Breast epithelium (tissue), 4 donors: ENCODE results near the gene DLX2. TPM values are rescaled to one million over a fixed set of nuclear protein-coding genes. Genes with fewer than 3 reads are reported as not detected.

ENCODE experiments used
- DNase-seq, 2 donors: peaks; one replicate each; pipeline ENCODE4 v3.0.0-alpha.2; 2019; ENCODE audit warnings: low spot score in 2 of 2
- H3K27ac ChIP-seq, 2 donors: fragments of 200-600 bp; sonication (generic) in 1 of 2; one replicate each; pipeline ENCODE4 v1.5.1; 2016 to 2019; ENCODE audit warnings: mild to moderate bottlenecking in 1 of 2
- H3K27me3 ChIP-seq, 2 donors: fragments of 200-600 bp; sonication (generic) in 1 of 2; one replicate each; pipeline versions ENCODE4 v1.5.1 to v1.6.0; 2017 to 2019; ENCODE audit warnings: control low read depth in 1 of 2, mild to moderate bottlenecking in 1 of 2
- H3K36me3 ChIP-seq: fragments of 200-600 bp; one replicate; pipeline ENCODE4 v1.5.1; 2019
- H3K4me1 ChIP-seq, 2 donors: fragments of 200-600 bp; sonication (generic); one replicate each; pipeline ENCODE4 v1.5.1; 2016 to 2019; ENCODE audit warnings: control low read depth in 1 of 2
- H3K4me3 ChIP-seq, 3 donors: fragments of 200-600 bp; sonication (generic); 1 replicate in 2 of 3; 2 replicates in 1 of 3; pipeline ENCODE4 v1.5.1; 2016 to 2019; ENCODE audit warnings: mild to moderate bottlenecking in 3 of 3, moderate library complexity in 2 of 3
- H3K9me3 ChIP-seq, 2 donors: fragments of 200-600 bp; sonication (generic) in 1 of 2; one replicate each; pipeline ENCODE4 v1.5.1; 2016 to 2019; ENCODE audit warnings: control low read depth in 1 of 2
- POLR2A ChIP-seq: fragments of 450-650 bp; IDR thresholded peaks from one replicate; pipeline ENCODE4 v1.6.1; 2016; ENCODE audit warnings: antibody characterized with exemption, mild to moderate bottlenecking, moderate library complexity
- POLR2AphosphoS5 ChIP-seq, 3 donors: sonication (generic); formaldehyde crosslinking; IDR thresholded peaks; one replicate each; pipeline ENCODE4 v1.6.1; 2017; ENCODE audit warnings: antibody characterized with exemption in 3 of 3
- intact Hi-C: fragments of 100-400 bp; cut with DNase I; formaldehyde crosslinking; loops from one replicate; pipeline ENCODE4 v1.15.1; 2023; ENCODE audit warnings: low total_unique reads
- total RNA-seq, 3 donors: library from RNA; depleted of rRNA; stranded (reverse); fragments of >200 nt; gene quantifications; one replicate each; pipeline ENCODE4 v1.1.0, GENCODE V29; 2016
- TF ChIP-seq, protein P1 (sequence below), 3 donors: fragments of 450-650 bp; IDR thresholded peaks; one replicate each; pipeline ENCODE4 v1.5.1; 2016 to 2017; ENCODE audit warnings: antibody characterized with exemption in 3 of 3, mild to moderate bottlenecking in 3 of 3, moderate library complexity in 3 of 3

The DLX2 gene
- total RNA-seq, 3 donors from 2014 or later = 0.44 TPM; not detected in 2

GRCh38 chr2:172079416-172079815 lies 23.3 kb downstream of the DLX2 start:
- Histone ChIP-seq H3K9me3 (peaks cover 0 to 6% of the 10 kb centered on the region in 2 donors), H3K27ac (no peak overlapping the region), H3K4me1 (peaks cover under 1 to 2% of the 10 kb centered on the region in 2 donors), H3K36me3 (no peaks in the 10 kb centered on the region), H3K4me3 (no peak overlapping the region), H3K27me3 (peaks cover 6 to 41% of the 10 kb centered on the region in 2 donors)
- intact Hi-C loops = no loop called here
- DNase-seq = no peak
- TF ChIP-seq POLR2A (no peak), POLR2AphosphoS5 (IDR thresholded peaks at IDR 0.05) (no peak)
- TF ChIP-seq, protein P1, sequence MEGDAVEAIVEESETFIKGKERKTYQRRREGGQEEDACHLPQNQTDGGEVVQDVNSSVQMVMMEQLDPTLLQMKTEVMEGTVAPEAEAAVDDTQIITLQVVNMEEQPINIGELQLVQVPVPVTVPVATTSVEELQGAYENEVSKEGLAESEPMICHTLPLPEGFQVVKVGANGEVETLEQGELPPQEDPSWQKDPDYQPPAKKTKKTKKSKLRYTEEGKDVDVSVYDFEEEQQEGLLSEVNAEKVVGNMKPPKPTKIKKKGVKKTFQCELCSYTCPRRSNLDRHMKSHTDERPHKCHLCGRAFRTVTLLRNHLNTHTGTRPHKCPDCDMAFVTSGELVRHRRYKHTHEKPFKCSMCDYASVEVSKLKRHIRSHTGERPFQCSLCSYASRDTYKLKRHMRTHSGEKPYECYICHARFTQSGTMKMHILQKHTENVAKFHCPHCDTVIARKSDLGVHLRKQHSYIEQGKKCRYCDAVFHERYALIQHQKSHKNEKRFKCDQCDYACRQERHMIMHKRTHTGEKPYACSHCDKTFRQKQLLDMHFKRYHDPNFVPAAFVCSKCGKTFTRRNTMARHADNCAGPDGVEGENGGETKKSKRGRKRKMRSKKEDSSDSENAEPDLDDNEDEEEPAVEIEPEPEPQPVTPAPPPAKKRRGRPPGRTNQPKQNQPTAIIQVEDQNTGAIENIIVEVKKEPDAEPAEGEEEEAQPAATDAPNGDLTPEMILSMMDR (IDR thresholded peaks at IDR 0.05) = no peak

- H3K4me3 ChIP-seq = no peak overlapping the region
- no peak for DNase-seq
- intact Hi-C loops = no loop called here
- H3K27ac ChIP-seq = no peak overlapping the region
- H3K9me3 ChIP-seq = no peaks in the 10 kb centered on the region
- no peak for TF ChIP-seq POLR2AphosphoS5 (IDR thresholded peaks at IDR 0.05)
- TF ChIP-seq, protein P1 (IDR thresholded peaks at IDR 0.05) = no peak
- TF ChIP-seq POLR2A = no peak
- H3K4me1 ChIP-seq = no peaks in the 10 kb centered on the region
- H3K36me3 ChIP-seq = no peaks in the 10 kb centered on the region
- no peaks in the 10 kb centered on the region for H3K27me3 ChIP-seq
These were observed 28.4 kb downstream of the DLX2 start for GRCh38 chr2:172074254-172074653.

DNA sequence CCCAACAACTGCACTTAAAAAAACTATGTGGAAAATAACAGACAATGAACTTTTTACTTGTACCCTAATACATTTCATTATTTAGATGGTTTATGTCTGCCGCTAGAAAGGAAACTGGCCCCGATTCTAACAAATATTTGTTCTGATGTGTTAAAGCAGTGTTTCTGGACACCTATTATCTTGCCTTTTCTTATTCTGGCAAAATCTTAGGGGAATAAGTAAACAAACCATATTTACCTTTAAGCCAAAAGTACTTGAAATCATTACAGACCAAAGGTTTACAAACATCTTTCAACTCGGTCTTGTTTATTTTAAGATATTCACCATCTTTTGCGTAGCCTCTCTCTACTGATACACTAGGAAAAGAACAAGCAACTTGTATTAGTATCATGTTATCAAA lies 29.2 kb downstream of the DLX2 start:
- Histone ChIP-seq H3K4me3 (no peak overlapping the region), H3K9me3 (no peaks in the 10 kb centered on the region), H3K36me3 (no peaks in the 10 kb centered on the region), H3K4me1 (no peaks in the 10 kb centered on the region), H3K27me3 (no peaks in the 10 kb centered on the region), H3K27ac (no peak overlapping the region)
- TF ChIP-seq POLR2AphosphoS5 (IDR thresholded peaks at IDR 0.05) (no peak), POLR2A (no peak)
- TF ChIP-seq, protein P1 (IDR thresholded peaks at IDR 0.05) = no peak
- DNase-seq = no peak
- intact Hi-C loops = no loop called here

GRCh38 chr2:172072706-172073105 lies 30.0 kb downstream of the DLX2 start:
- H3K27ac ChIP-seq = no peak overlapping the region
- TF ChIP-seq, protein P1 (IDR thresholded peaks at IDR 0.05) = no peak
- no peak for TF ChIP-seq POLR2AphosphoS5 (IDR thresholded peaks at IDR 0.05)
- TF ChIP-seq POLR2A = no peak
- no peak overlapping the region for H3K4me3 ChIP-seq
- no peak for DNase-seq
- H3K4me1 ChIP-seq = no peaks in the 10 kb centered on the region
- intact Hi-C loops = no loop called here
- H3K9me3 ChIP-seq = no peaks in the 10 kb centered on the region
- no peaks in the 10 kb centered on the region for H3K27me3 ChIP-seq
- no peaks in the 10 kb centered on the region for H3K36me3 ChIP-seq

DNA sequence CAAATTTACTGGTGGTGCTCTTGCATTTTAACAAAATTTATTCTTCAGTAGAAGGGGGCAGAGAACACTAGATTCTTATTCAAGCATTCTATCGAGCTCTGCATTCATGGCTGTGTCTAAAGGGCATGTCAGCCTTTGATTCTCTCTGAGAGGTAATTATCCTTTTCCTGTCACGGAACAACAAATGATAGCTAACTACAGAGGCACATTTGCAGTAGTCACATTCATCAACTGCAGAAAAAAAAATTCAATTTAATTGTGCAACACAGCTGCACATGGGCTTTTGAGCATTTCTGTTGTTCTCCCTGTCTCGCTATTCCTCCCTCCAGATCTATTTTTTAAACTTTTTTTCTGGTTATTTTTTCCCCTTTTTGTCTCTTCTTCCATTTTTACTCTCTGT lies 30.4 kb downstream of the DLX2 start:
- intact Hi-C loops = no loop called here
- TF ChIP-seq, protein P1 (IDR thresholded peaks at IDR 0.05) = no peak
- TF ChIP-seq POLR2A (no peak), POLR2AphosphoS5 (IDR thresholded peaks at IDR 0.05) (no peak)
- no peaks in the 10 kb centered on the region for H3K9me3 ChIP-seq
- H3K36me3 ChIP-seq = no peaks in the 10 kb centered on the region
- H3K4me1 ChIP-seq = no peaks in the 10 kb centered on the region
- H3K27me3 ChIP-seq = no peaks in the 10 kb centered on the region
- no peak overlapping the region for H3K4me3 ChIP-seq
- H3K27ac ChIP-seq = no peak overlapping the region
- DNase-seq = no peak
